ENCODE results near the gene GSK3B.
"Not testable (repeated sequence)": the region's sequence is repeated elsewhere in the genome, so short reads cannot be mapped to it uniquely, and the experiment has no call there.

The GSK3B gene

GRCh38 chr3:119998166-119998565 lies 96.1 kb downstream of the GSK3B start:
- H3K9ac ChIP-seq: no peak overlapping the region
- no peak overlapping the region for H3K27ac ChIP-seq
- TF ChIP-seq CTCF (IDR thresholded peaks at IDR 0.05): no peak
- H3K4me2 ChIP-seq (ENCODE audit: low read length): no peak overlapping the region
- H3K79me2 ChIP-seq: peaks cover 17% of the 10 kb centered on the region
- H3K4me1 ChIP-seq: no peaks in the 10 kb centered on the region
- H3K9me3 ChIP-seq (ENCODE audit: control insufficient read depth, low read length): no peaks in the 10 kb centered on the region
- H3K4me3 ChIP-seq (ENCODE audit: low read depth, low read length): no peak overlapping the region
- H2AFZ ChIP-seq: no peak overlapping the region
- H3K36me3 ChIP-seq (ENCODE audit: control insufficient read depth, insufficient read depth, low read length): no peaks in the 10 kb centered on the region
- no peaks in the 10 kb centered on the region for H3K27me3 ChIP-seq (ENCODE audit: control insufficient read depth, insufficient read depth, low read length)

- Histone ChIP-seq H3K9me3 (ENCODE audit: control insufficient read depth, low read length) (no peaks in the 10 kb centered on the region), H3K36me3 (ENCODE audit: control insufficient read depth, insufficient read depth, low read length) (no peaks in the 10 kb centered on the region), H3K4me3 (ENCODE audit: low read depth, low read length) (no peak overlapping the region), H2AFZ (no peak overlapping the region), H3K27me3 (ENCODE audit: control insufficient read depth, insufficient read depth, low read length) (no peaks in the 10 kb centered on the region), H3K4me1 (no peaks in the 10 kb centered on the region), H3K9ac (no peak overlapping the region), H3K4me2 (ENCODE audit: low read length) (no peak overlapping the region), H3K27ac (no peak overlapping the region), H3K79me2 (peaks cover 30% of the 10 kb centered on the region)
- TF ChIP-seq CTCF (IDR thresholded peaks at IDR 0.05): no peak
These were observed 103.4 kb downstream of the GSK3B start for GRCh38 chr3:119990888-119991287.

- H3K79me2 ChIP-seq: peaks cover 30% of the 10 kb centered on the region
- no peak for TF ChIP-seq CTCF (IDR thresholded peaks at IDR 0.05)
- no peaks in the 10 kb centered on the region for H3K4me1 ChIP-seq
- no peak overlapping the region for H3K4me3 ChIP-seq (ENCODE audit: low read depth, low read length)
- no peak overlapping the region for H2AFZ ChIP-seq
- no peaks in the 10 kb centered on the region for H3K36me3 ChIP-seq (ENCODE audit: control insufficient read depth, insufficient read depth, low read length)
- no peak overlapping the region for H3K4me2 ChIP-seq (ENCODE audit: low read length)
- no peaks in the 10 kb centered on the region for H3K27me3 ChIP-seq (ENCODE audit: control insufficient read depth, insufficient read depth, low read length)
- no peaks in the 10 kb centered on the region for H3K9me3 ChIP-seq (ENCODE audit: control insufficient read depth, low read length)
- H3K27ac ChIP-seq: no peak overlapping the region
- no peak overlapping the region for H3K9ac ChIP-seq
These were observed 104.1 kb downstream of the GSK3B start for GRCh38 chr3:119989981-119990655.

- not testable (repeated sequence) for H3K27ac ChIP-seq; H3K9ac ChIP-seq; H3K4me2 ChIP-seq (ENCODE audit: low read length); H3K27me3 ChIP-seq (ENCODE audit: control insufficient read depth, insufficient read depth, low read length); H2AFZ ChIP-seq; H3K36me3 ChIP-seq (ENCODE audit: control insufficient read depth, insufficient read depth, low read length); H3K9me3 ChIP-seq (ENCODE audit: control insufficient read depth, low read length); H3K4me3 ChIP-seq (ENCODE audit: low read depth, low read length); H3K4me1 ChIP-seq
- H3K79me2 ChIP-seq: peaks cover 48% of the 10 kb centered on the region
These were observed 107.4 kb downstream of the GSK3B start for GRCh38 chr3:119986812-119987211.

GRCh38 chr3:119981386-119981785 lies 112.9 kb downstream of the GSK3B start:
- Histone ChIP-seq H3K27me3 (ENCODE audit: control insufficient read depth, insufficient read depth, low read length) (no peaks in the 10 kb centered on the region), H3K9me3 (ENCODE audit: control insufficient read depth, low read length) (no peaks in the 10 kb centered on the region), H3K9ac (no peak overlapping the region), H3K4me2 (ENCODE audit: low read length) (no peak overlapping the region), H3K36me3 (ENCODE audit: control insufficient read depth, insufficient read depth, low read length) (no peaks in the 10 kb centered on the region), H2AFZ (no peak overlapping the region), H3K27ac (no peak overlapping the region), H3K4me1 (no peaks in the 10 kb centered on the region), H3K4me3 (ENCODE audit: low read depth, low read length) (no peak overlapping the region), H3K79me2 (peaks cover 59% of the 10 kb centered on the region)
- no peak for TF ChIP-seq CTCF (IDR thresholded peaks at IDR 0.05)
